ENCODE data around the gene RYR1. TPM values are rescaled to one million over a fixed set of nuclear protein-coding genes. Genes with fewer than 3 reads are reported as not detected.
"Not testable (repeated sequence)": the region's sequence is repeated elsewhere in the genome, so short reads cannot be mapped to it uniquely, and the experiment has no call there.

The RYR1 gene
- total RNA-seq, 1 donor from 2014 or later = 7.4 TPM

GRCh38 chr19:38619361-38620174 lies 186.1 kb downstream of the RYR1 start:
- Histone ChIP-seq H3K4me3 (ENCODE audit: low read depth, low read length) (peak overlapping the region; percentile 81), H3K36me3 (ENCODE audit: control insufficient read depth, insufficient read depth, low read length) (peaks cover 13% of the 10 kb centered on the region), H3K27me3 (ENCODE audit: control insufficient read depth, insufficient read depth, low read length) (no peaks in the 10 kb centered on the region)
- FAIRE-seq = no peak
- no peak for TF ChIP-seq CTCF (IDR thresholded peaks at IDR 0.05; ENCODE audit: insufficient read depth, low read length, severe bottlenecking)
- DNase-seq (ENCODE audit: low read depth) = no peak

- DNase-seq (ENCODE audit: low read depth) (no peak), FAIRE-seq (no peak)
- no peak overlapping the region for H3K4me3 ChIP-seq (ENCODE audit: low read depth, low read length)
- no peaks in the 10 kb centered on the region for H3K27me3 ChIP-seq (ENCODE audit: control insufficient read depth, insufficient read depth, low read length)
- H3K36me3 ChIP-seq (ENCODE audit: control insufficient read depth, insufficient read depth, low read length) = peaks cover 31% of the 10 kb centered on the region
- TF ChIP-seq CTCF (IDR thresholded peaks at IDR 0.05; ENCODE audit: insufficient read depth, low read length, severe bottlenecking) = no peak
Observed at GRCh38 chr19:38624822-38625221, 191.3 kb downstream of the RYR1 start.

GRCh38 chr19:38626401-38626800 lies 192.9 kb downstream of the RYR1 start:
- Histone ChIP-seq H3K27me3 (ENCODE audit: control insufficient read depth, insufficient read depth, low read length) (no peaks in the 10 kb centered on the region), H3K36me3 (ENCODE audit: control insufficient read depth, insufficient read depth, low read length) (peaks cover 26% of the 10 kb centered on the region), H3K4me3 (ENCODE audit: low read depth, low read length) (no peak overlapping the region)
- no peak for TF ChIP-seq CTCF (IDR thresholded peaks at IDR 0.05; ENCODE audit: insufficient read depth, low read length, severe bottlenecking)
- FAIRE-seq = no peak
- no peak for DNase-seq (ENCODE audit: low read depth)

- Histone ChIP-seq H3K27me3 (ENCODE audit: control insufficient read depth, insufficient read depth, low read length) (no peaks in the 10 kb centered on the region), H3K4me3 (ENCODE audit: low read depth, low read length) (no peak overlapping the region), H3K36me3 (ENCODE audit: control insufficient read depth, insufficient read depth, low read length) (peaks cover 23% of the 10 kb centered on the region)
- no peak for FAIRE-seq
- no peak for TF ChIP-seq CTCF (IDR thresholded peaks at IDR 0.05; ENCODE audit: insufficient read depth, low read length, severe bottlenecking)
- DNase-seq (ENCODE audit: low read depth) = no peak
Observed at GRCh38 chr19:38629568-38629967, 196.1 kb downstream of the RYR1 start.

GRCh38 chr19:38631301-38631700 lies 197.8 kb downstream of the RYR1 start:
- not testable (repeated sequence) for DNase-seq (ENCODE audit: low read depth); H3K4me3 ChIP-seq (ENCODE audit: low read depth, low read length); FAIRE-seq; H3K27me3 ChIP-seq (ENCODE audit: control insufficient read depth, insufficient read depth, low read length)
- peaks cover 25% of the 10 kb centered on the region for H3K36me3 ChIP-seq (ENCODE audit: control insufficient read depth, insufficient read depth, low read length)

- not testable (repeated sequence) for H3K27me3 ChIP-seq (ENCODE audit: control insufficient read depth, insufficient read depth, low read length); DNase-seq (ENCODE audit: low read depth); H3K4me3 ChIP-seq (ENCODE audit: low read depth, low read length); FAIRE-seq
- peaks cover 24% of the 10 kb centered on the region for H3K36me3 ChIP-seq (ENCODE audit: control insufficient read depth, insufficient read depth, low read length)
Observed at GRCh38 chr19:38631811-38632475, 198.5 kb downstream of the RYR1 start.

All from bronchial epithelial cell (primary cell).